BE2C (cell line): ENCODE measurements around the gene GALNT16.

Experiments used
- DNase-seq: peaks from one replicate; pipeline ENCODE4 v3.0.0-alpha.2; 2020
- H3K27me3 ChIP-seq: fragments of 250-450 bp; sonication (Bioruptor Pico); 2 replicates; pipeline ENCODE4 v1.5.1; 2020; ENCODE audit warnings: mild to moderate bottlenecking
- H3K36me3 ChIP-seq: fragments of 250-450 bp; sonication (Bioruptor Pico); 2 replicates; pipeline ENCODE4 v1.5.1; 2020; ENCODE audit warnings: mild to moderate bottlenecking
- H3K4me1 ChIP-seq: fragments of 250-450 bp; sonication (Bioruptor Pico); 2 replicates; pipeline ENCODE4 v1.5.1; 2020
- H3K4me3 ChIP-seq: 2 replicates; pipeline ENCODE4 v1.5.1; 2011; ENCODE audit warnings: low read depth, low read length
- H3K9me3 ChIP-seq: fragments of 250-450 bp; sonication (Bioruptor Pico); 2 replicates; pipeline ENCODE4 v1.5.1; 2020
- CTCF ChIP-seq: IDR thresholded peaks from 2 replicates; pipeline ENCODE4 v1.5.1; 2012; ENCODE audit warnings: mild to moderate bottlenecking, low read depth, low read length

Gene GALNT16

GRCh38 chr14:69404478-69404877 is 144.5 kb downstream of the GALNT16 start:
- Histone ChIP-seq H3K4me1 (no peaks in the 10 kb centered on the region), H3K4me3 (no peak overlapping the region), H3K36me3 (peaks cover 6% of the 10 kb centered on the region; the same call in 1 of the 2 replicates), H3K9me3 (no peaks in the 10 kb centered on the region), H3K27me3 (no peaks in the 10 kb centered on the region)
- DNase-seq = no peak
- TF ChIP-seq CTCF = no peak

DNA sequence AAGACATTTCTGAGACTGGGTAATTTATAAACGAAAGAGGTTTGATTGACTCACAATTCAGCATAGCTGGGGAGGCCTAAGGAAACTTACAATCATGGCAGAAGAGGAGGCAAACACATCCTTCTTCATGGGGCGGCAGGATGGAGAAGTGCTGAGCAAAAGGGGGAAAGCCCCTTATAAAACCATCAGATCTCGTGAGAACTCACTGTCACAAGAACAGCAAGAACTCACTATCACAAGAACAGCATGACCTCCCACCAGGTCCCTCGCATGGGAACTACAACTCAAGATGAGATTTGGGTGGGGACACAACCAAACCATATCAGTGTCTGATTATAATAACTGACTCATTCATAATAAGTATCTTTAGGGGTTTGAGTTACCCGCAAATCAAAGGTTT is 144.9 kb downstream of the GALNT16 start:
- H3K4me3 ChIP-seq = no peak overlapping the region
- no peaks in the 10 kb centered on the region for H3K9me3 ChIP-seq
- no peaks in the 10 kb centered on the region for H3K4me1 ChIP-seq
- no peak for DNase-seq
- no peaks in the 10 kb centered on the region for H3K27me3 ChIP-seq
- no peak for TF ChIP-seq CTCF
- peaks cover 6% of the 10 kb centered on the region; the same call in 1 of the 2 replicates for H3K36me3 ChIP-seq

DNA sequence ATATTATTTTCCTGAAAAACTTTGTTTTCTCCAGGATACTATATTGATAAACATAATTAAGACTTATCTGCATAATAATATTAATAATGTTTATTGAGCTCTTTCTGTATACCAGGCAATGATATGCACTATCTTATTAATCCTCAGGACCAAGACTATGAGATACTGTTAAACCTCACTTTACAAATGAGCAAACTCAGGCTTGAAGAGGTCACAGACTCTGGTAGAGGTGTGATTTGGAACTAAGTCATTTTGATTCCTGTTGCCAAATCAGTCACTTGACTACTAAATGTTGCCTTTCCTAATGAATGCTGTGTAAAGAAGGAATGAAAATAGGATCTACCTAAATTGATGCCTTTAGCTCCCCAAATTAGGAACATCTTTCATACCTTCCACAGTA is 145.8 kb downstream of the GALNT16 start:
- no peak for TF ChIP-seq CTCF
- Histone ChIP-seq H3K4me3 (no peak overlapping the region), H3K27me3 (no peaks in the 10 kb centered on the region), H3K4me1 (no peaks in the 10 kb centered on the region), H3K36me3 (peaks cover 6% of the 10 kb centered on the region), H3K9me3 (no peaks in the 10 kb centered on the region)
- no peak for DNase-seq
